OCI-LY3 (cell line): ENCODE data around the gene SPNS3.

Experiments
- H2AFZ ChIP-seq: fragments of 200-600, 300-600 bp; shearing (Covaris generic); 2 replicates; pipeline ENCODE4 v1.6.0; 2014; ENCODE audit warnings: antibody characterized with exemption, low read depth, low read length
- H3K27ac ChIP-seq: fragments of 200-600, 300-600 bp; sonication (generic); 2 replicates; pipeline ENCODE4 v1.5.1; 2014; ENCODE audit warnings: mild to moderate bottlenecking, low read length, moderate library complexity, mixed read lengths
- H3K27me3 ChIP-seq: fragments of 200-600, 300-600 bp; sonication (generic); 2 replicates; pipeline ENCODE4 v1.6.1; 2014; ENCODE audit warnings: low read depth, low read length, mixed read lengths
- H3K36me3 ChIP-seq: fragments of 200-600, 300-600 bp; sonication (generic); replicated peaks from 2 replicates; pipeline ENCODE3; 2014; ENCODE audit warnings: low read depth, low read length, mixed read lengths
- H3K4me1 ChIP-seq: fragments of 300-600, 200-600 bp; sonication (generic); 2 replicates; pipeline ENCODE4 v1.6.1; 2014; ENCODE audit warnings: low read length, mixed read lengths
- H3K4me2 ChIP-seq: fragments of 200-600, 300-600 bp; sonication (generic); 2 replicates; pipeline ENCODE4 v1.6.1; 2014; ENCODE audit warnings: low read length, mixed read lengths
- H3K4me3 ChIP-seq: fragments of 300-600, 200-600 bp; sonication (generic); 2 replicates; pipeline ENCODE4 v1.5.1; 2014; ENCODE audit warnings: antibody characterized with exemption, mild to moderate bottlenecking, low read length, moderate library complexity
- H3K79me2 ChIP-seq: fragments of 300-600, 200-600 bp; shearing (Covaris generic); 2 replicates; pipeline ENCODE4 v1.6.1; 2014; ENCODE audit warnings: mild to moderate bottlenecking, low read length, mixed read lengths
- H3K9ac ChIP-seq: fragments of 300-600, 200-600 bp; shearing (Covaris generic); 2 replicates; pipeline ENCODE4 v1.6.0; 2014; ENCODE audit warnings: mild to moderate bottlenecking, low read length, moderate library complexity
- H3K9me3 ChIP-seq: fragments of 200-600, 300-600 bp; shearing (Covaris generic); 2 replicates; pipeline ENCODE4 v1.6.1; 2014; ENCODE audit warnings: low read length, mixed read lengths; ENCODE audit not compliant: insufficient read depth
- H4K20me1 ChIP-seq: fragments of 200-600, 300-600 bp; sonication (generic); 2 replicates; pipeline ENCODE4 v1.6.1; 2016; ENCODE audit warnings: low read length, mixed read lengths; ENCODE audit not compliant: insufficient read depth
- EZH2phosphoT487 ChIP-seq: fragments of 200-600 bp; shearing (Covaris generic); IDR thresholded peaks from 2 replicates; pipeline ENCODE4 v1.6.1; 2018; ENCODE audit warnings: antibody characterized with exemption, mixed run types, low read depth
- TF ChIP-seq, protein P1 (sequence below): fragments of 200-600, 300-600 bp; sonication (generic); IDR thresholded peaks from 2 replicates; pipeline ENCODE4 v1.5.1; 2014; ENCODE audit warnings: antibody characterized with exemption, low read length, low read depth

Gene SPNS3

DNA sequence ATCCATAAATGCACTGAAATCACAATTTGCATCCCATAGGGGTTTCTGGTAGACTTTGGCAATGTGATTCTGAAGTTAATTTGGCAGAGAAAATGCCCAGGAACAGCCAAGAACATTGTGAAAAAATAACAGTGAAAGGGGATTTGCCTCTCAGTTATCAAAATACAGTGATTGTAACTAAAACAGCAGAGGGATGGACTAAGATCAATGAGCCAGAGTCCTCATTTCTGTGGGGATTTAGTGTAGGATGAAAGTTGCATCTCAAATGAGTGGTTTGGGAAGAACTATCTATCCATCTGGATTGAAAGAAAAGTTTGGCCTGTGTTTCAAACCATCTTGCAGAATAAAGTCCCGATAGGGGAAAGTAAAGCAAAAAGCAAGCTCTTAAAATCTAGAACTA lies 93.4 kb downstream of the SPNS3 start:
- peaks cover 10% of the 10 kb centered on the region; the same call in 1 of the 2 replicates for H3K27me3 ChIP-seq

DNA sequence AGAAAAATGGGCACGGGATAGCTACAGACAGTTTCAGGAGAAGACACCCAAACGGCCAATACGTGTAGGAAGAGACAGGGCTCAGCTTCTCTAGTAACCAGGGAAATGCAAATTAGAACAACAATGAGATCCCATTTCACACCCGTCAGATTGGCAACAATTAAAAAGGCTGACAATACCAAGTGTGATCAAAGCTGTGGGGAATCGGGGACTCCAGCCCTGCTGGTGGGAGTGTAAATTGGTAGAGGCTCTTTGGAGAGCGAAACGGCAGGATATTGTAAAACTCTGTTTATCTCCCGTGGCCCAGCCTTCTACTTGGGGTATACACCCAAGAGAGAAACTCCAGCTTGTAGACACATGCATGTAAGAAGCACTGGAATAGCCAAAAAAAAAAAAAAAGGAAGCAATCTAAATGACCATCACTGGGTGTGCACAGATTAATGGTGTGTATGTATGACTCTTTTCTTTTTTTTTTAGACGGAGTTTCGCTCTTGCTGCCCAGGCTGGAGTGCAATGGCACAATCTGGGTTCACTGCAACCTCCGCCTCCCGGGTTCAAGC lies 93.9 kb downstream of the SPNS3 start:
- peaks cover 16% of the 10 kb centered on the region for H3K4me1 ChIP-seq

More for the DNA sequence above, 93.4 kb downstream of the SPNS3 start:
- Histone ChIP-seq H3K4me3 (no peak overlapping the region), H3K36me3 (no peaks in the 10 kb centered on the region), H3K4me2 (no peak overlapping the region), H3K9me3 (no peaks in the 10 kb centered on the region), H3K27ac (no peak overlapping the region), H3K4me1 (peaks cover 16% of the 10 kb centered on the region), H4K20me1 (no peaks in the 10 kb centered on the region), H3K79me2 (no peaks in the 10 kb centered on the region), H2AFZ (no peak overlapping the region), H3K9ac (no peak overlapping the region)
- no peak for TF ChIP-seq EZH2phosphoT487
- TF ChIP-seq, protein P1, sequence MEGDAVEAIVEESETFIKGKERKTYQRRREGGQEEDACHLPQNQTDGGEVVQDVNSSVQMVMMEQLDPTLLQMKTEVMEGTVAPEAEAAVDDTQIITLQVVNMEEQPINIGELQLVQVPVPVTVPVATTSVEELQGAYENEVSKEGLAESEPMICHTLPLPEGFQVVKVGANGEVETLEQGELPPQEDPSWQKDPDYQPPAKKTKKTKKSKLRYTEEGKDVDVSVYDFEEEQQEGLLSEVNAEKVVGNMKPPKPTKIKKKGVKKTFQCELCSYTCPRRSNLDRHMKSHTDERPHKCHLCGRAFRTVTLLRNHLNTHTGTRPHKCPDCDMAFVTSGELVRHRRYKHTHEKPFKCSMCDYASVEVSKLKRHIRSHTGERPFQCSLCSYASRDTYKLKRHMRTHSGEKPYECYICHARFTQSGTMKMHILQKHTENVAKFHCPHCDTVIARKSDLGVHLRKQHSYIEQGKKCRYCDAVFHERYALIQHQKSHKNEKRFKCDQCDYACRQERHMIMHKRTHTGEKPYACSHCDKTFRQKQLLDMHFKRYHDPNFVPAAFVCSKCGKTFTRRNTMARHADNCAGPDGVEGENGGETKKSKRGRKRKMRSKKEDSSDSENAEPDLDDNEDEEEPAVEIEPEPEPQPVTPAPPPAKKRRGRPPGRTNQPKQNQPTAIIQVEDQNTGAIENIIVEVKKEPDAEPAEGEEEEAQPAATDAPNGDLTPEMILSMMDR = no peak

DNA sequence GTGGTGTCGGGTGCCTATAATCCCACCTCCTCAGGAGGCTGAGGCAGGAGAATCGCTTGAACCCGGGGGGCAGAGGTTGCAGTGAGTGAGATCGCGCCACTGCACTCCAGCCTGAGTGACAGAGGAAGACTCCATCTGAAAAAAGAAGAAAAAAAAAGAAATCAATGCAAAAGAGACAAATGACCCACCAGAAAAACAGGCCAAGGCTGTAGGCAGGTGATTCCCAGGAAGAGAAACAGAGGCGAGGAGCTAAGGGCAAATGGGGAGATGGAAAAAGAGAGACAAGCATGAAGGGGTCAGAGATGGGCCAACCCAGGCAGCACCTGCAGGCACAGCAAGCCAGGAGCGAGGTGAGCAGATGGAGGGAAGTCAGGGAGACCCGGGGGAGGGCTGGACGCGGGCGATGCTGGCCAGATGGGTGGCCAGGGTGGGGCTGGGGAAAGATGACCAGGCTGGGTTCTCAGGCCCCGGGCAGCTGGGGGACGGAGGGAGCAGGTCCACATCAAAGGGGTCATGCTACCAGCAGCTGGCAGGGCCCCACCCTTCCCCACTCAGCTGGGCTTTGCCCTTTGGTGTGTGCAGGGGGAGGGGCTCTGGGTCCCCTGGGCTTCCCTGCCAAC lies 95.9 kb downstream of the SPNS3 start:
- Histone ChIP-seq H3K4me3 (no peak overlapping the region), H2AFZ (no peak overlapping the region), H3K79me2 (no peaks in the 10 kb centered on the region), H3K27me3 (peaks cover 10% of the 10 kb centered on the region; the same call in 1 of the 2 replicates), H3K9me3 (no peaks in the 10 kb centered on the region), H3K4me1 (peaks cover 4% of the 10 kb centered on the region; the same call in 1 of the 2 replicates), H3K36me3 (no peaks in the 10 kb centered on the region), H3K9ac (no peak overlapping the region), H3K27ac (no peak overlapping the region), H4K20me1 (no peaks in the 10 kb centered on the region), H3K4me2 (no peak overlapping the region)
- no peak for TF ChIP-seq EZH2phosphoT487
- TF ChIP-seq, protein P1 = no peak

More for the DNA sequence above, 93.9 kb downstream of the SPNS3 start:
- Histone ChIP-seq H3K27ac (no peak overlapping the region), H3K79me2 (no peaks in the 10 kb centered on the region), H3K9me3 (no peaks in the 10 kb centered on the region), H3K4me3 (no peak overlapping the region), H3K4me2 (no peak overlapping the region), H2AFZ (no peak overlapping the region), H3K9ac (no peak overlapping the region), H3K27me3 (peaks cover 10% of the 10 kb centered on the region; the same call in 1 of the 2 replicates), H3K36me3 (no peaks in the 10 kb centered on the region), H4K20me1 (no peaks in the 10 kb centered on the region)
- TF ChIP-seq EZH2phosphoT487 = no peak
- TF ChIP-seq, protein P1 = no peak

DNA sequence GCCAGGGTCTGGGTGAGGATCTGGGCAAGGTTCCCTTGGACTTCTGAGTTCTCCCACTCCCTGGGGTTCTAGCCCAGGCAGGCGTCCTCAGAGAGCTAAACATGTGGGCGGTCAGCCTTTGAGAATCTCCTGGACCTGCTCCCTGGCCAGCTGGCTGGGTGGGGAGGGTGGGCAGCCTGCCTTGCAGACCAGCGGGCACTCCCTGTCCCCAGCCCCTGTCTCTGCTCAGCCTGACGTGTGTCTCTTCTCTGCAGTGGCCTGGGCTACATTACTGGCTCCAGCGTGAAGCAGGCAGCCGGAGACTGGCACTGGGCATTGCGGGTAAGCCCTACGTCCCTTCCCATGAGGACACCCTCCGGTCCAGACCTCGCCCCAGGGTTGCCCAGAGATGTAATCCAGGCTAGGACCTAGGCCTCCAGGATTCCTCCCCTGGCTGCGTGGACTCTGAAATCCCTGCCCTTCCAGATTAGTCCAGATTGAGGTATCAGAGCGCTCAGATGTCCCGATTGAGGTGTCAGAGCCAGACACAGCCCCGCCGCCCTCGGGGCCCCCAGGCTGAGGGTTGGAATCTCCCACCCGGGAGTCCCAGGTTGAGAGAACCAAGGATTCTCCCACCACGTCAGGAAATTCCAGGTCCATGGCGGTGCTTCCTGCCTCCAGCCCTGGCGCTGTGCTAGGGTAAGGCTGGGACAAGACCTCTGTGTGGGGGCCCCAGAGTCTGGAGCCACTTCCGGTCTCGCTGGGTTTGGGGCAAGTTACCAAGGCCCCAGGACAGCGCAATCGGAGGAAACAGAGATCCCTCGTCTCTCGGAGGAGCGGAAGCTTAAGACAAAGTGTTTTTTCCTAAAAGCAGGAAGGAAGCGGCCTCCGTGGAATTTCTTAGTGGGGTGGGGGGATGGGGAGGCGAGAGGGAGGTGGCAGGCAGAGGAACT lies 97.3 kb downstream of the SPNS3 start:
- Histone ChIP-seq H4K20me1 (no peaks in the 10 kb centered on the region), H3K27me3 (peaks cover 10% of the 10 kb centered on the region; the same call in 1 of the 2 replicates), H3K36me3 (no peaks in the 10 kb centered on the region), H3K4me2 (no peak overlapping the region), H3K4me3 (no peak overlapping the region), H2AFZ (no peak overlapping the region), H3K79me2 (no peaks in the 10 kb centered on the region), H3K9ac (no peak overlapping the region), H3K9me3 (no peaks in the 10 kb centered on the region), H3K27ac (no peak overlapping the region), H3K4me1 (no peaks in the 10 kb centered on the region)
- no peak for TF ChIP-seq EZH2phosphoT487
- TF ChIP-seq, protein P1 = no peak
